NCI-H146 treated with DMSO at 0.1 percent for 48 hours (cell line): ENCODE data around the gene ADCK2.
A peak's percentile ranks its signal among the peaks of the same experiment; 100 is the strongest.
"Not testable (repeated sequence)": the region's sequence is repeated elsewhere in the genome, so short reads cannot be mapped to it uniquely, and the experiment has no call there.

Source experiments
- DNase-seq: peaks from one replicate; lab custom pipeline; 2025; ENCODE audit not compliant: unreplicated experiment; lab: John Stamatoyannopoulos, UW

ADCK2 gene

GRCh38 chr7:140672382-140673062 lies at the start of gene ADCK2:
TSS of gene ADCK2 (plus strand) at chr7:140672945. CDS start at chr7:140673331, 386 bp downstream.
- peak; percentile 34 for DNase-seq

GRCh38 chr7:140623980-140624379 lies 48.8 kb upstream of the ADCK2 start:
- no peak for DNase-seq

GRCh38 chr7:140624392-140625191 lies 48.2 kb upstream of the ADCK2 start:
- peak; percentile 66 for DNase-seq

DNA sequence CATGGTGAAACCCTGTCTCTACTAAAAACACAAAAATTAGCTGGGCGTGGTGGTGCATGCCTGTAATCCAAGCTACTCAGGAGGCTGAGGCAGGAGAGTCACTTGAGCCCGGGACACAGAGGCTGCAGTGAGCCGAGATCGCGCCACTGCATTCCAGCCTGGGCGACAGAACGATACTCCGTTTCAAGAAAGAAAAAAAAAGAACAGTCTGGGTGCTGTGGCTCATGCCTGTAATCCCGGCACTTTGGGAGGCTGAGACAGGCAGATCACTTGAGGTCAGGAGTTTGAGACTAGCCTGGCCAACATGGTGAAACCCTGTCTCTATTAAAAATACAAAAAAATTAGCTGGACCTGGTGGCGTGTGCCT lies 47.6 kb upstream of the ADCK2 start:
- not testable (repeated sequence) for DNase-seq

- DNase-seq: peak; percentile 87
Measured at GRCh38 chr7:140625908-140626868, 46.6 kb upstream of the ADCK2 start.

- no peak for DNase-seq
Measured at GRCh38 chr7:140631021-140631420, 41.7 kb upstream of the ADCK2 start.

GRCh38 chr7:140631602-140632001 lies 41.1 kb upstream of the ADCK2 start:
- DNase-seq: no peak

GRCh38 chr7:140635345-140635744 lies 37.4 kb upstream of the ADCK2 start:
- no peak for DNase-seq

DNA sequence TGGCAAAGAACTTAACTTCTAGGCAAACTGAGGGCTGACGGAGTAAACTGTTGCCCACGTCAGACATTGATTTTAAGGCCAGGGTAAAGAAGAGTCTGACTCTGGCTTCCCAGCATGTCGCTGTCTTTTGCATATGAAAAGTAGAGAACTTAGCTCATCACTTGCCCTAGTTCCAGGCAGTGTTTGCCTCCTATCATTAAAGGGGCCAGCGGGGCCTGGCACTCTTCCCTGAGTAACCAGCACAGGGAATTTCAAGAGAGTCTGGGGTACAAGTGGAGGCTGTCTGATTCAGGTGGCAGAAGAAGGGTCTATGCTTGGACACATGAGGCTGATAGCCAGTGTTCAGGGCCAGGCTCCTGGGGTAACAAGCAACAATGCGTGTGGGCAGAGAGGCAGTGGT lies 36.9 kb upstream of the ADCK2 start:
- DNase-seq: no peak

DNA sequence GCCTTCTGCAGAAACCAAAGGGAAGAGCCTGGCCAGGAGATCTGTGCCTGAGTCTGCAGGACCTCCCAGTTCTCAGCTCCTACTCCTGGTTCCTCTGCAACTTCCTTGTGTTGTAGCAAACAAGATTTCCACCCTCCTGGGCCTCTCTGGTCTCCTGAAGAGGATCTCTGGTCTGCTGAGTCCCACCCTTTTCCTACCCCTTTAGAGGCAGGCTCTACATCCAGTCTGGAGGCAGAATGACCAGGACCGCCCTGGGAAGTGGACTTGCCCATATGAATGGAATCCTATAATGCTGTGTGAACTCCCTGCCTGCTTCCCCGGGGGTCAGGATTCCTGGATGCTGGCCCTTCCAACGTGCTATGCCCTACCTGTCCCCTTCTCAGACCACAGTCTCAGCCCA lies 35.3 kb upstream of the ADCK2 start:
- DNase-seq: no peak

DNA sequence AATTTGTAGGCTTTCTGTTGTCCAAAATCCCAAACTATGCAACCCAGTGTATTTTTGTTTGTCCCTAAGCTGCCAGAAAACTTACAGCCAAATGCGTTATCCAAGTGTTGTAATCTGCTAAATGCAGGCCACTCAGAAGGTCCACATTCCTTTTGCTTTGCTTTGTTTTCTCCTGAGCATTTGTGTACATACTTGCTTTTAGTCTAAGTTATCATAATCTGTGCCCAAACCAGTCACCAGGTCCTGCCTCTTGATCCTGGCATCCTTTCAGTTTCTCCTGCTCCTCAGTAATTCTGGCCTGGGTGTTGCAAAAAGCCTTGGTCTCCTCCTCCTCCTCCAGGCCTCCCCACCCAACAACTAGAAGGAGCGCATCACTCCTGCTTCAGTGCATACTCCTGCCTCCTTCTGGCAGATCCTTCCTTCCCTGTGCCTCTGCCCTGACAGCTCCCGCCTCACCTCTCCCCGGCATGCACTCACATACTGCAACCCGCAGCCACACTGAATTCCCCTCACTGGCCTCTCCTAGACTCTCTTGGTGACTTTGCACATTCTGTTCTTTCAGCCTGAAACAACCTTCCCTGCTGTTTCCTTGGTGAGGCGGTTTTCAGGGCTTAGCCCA lies 34.5 kb upstream of the ADCK2 start:
- DNase-seq: no peak

GRCh38 chr7:140639366-140640053 lies 33.2 kb upstream of the ADCK2 start:
- no peak for DNase-seq

- no peak for DNase-seq
Measured at GRCh38 chr7:140640060-140640637, 32.6 kb upstream of the ADCK2 start.

DNA sequence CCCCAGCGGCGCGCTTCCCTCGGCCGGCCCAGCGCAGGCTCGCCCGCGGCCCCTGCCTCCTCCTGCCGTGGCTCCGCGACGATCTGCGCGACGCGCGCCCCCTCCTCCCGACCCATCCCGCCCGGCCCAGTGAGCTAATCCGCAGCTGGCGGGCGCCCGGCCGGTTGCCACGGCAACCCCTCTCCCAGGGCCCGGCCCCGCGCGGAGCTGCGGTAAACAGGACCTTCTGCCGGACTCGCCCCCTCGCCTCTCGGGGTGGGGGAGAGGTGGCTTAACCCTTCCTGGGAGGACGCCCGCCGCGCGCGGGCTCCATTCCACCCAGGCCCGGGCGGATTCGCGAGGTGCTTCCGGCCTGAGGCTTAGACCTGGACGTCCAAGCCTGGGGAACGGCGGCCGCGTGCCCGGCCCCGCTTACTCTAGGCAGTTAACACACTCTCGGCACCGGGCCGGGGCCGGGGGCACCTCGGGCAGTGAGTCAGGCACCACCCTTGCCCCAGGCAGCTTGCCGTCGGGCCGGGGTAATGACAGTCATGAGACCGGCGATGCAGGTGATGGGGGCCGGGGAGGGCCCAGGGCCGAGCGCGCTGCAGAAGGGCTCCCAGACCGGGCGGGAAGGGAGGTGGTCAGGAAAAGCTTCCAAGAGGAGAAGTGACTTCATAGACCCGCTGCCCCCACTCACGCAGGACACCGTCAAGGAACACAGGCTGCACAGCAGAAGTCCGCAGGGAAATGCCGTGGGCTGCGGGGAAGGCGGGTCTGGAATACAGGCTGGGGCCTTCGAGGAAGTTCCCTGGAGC lies 31.8 kb upstream of the ADCK2 start, which contains the start of gene DENND2A:
TSS of gene DENND2A (minus strand) at position 87 of the 797 bp plus-strand sequence. CDS start 38,416 bp downstream, outside the sequence.
- peak; percentile 51 for DNase-seq

GRCh38 chr7:140641524-140642195 lies 31.1 kb upstream of the ADCK2 start:
- no peak for DNase-seq

GRCh38 chr7:140643416-140643815 lies 29.3 kb upstream of the ADCK2 start:
- DNase-seq: no peak

DNA sequence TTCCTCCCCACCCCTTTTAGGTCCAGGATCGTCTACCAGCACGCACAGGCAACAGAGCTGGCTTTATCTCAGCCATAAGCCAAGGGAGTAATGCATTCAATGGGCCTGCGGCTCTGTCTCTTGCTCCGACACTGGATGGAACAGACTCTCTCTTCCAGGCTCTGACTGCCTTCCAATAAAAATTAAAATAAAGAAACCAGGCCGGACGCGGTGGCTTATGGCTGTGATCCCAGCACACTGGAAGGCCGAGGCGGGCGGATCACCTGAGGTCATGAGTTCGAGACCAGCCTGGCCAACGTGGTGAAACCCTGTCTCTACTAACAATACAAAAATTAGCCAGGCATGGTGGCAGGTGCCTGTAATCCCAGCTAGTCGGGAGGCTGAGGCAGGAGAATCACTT lies 28.0 kb upstream of the ADCK2 start:
- DNase-seq: not testable (repeated sequence)

GRCh38 chr7:140645166-140645900 lies 27.4 kb upstream of the ADCK2 start:
- no peak for DNase-seq
